Omental fat pad (tissue), 4 donors: ENCODE results near the gene MYO1F. TPM values are rescaled to one million over a fixed set of nuclear protein-coding genes. Genes with fewer than 3 reads are reported as not detected.

Experiments
- ATAC-seq: fragments of 150-250 bp; one replicate; pipeline ENCODE4 v1.9.1; 2016; ENCODE audit warnings: mild to moderate bottlenecking, moderate library complexity; ENCODE audit not compliant: low FRiP score
- DNase-seq: peaks from one replicate; pipeline ENCODE4 v3.0.0-alpha.2; 2019; ENCODE audit warnings: low spot score
- total RNA-seq, 4 donors: library from RNA; depleted of rRNA; stranded (reverse); fragments of >200 nt; gene quantifications; one replicate each; pipeline ENCODE4 v1.1.0, GENCODE V29; 2016
- TF ChIP-seq, protein P1 (sequence below), 3 donors: fragments of 450-650 bp; IDR thresholded peaks; one replicate each; pipeline ENCODE4 v1.5.1; 2016 to 2017; ENCODE audit warnings: antibody characterized with exemption in 3 of 3, mild to moderate bottlenecking in 3 of 3, moderate library complexity in 2 of 3

Gene MYO1F
- total RNA-seq, 4 donors from 2014 or later: 13.9 to 86.7 (median 39.9) TPM

DNA sequence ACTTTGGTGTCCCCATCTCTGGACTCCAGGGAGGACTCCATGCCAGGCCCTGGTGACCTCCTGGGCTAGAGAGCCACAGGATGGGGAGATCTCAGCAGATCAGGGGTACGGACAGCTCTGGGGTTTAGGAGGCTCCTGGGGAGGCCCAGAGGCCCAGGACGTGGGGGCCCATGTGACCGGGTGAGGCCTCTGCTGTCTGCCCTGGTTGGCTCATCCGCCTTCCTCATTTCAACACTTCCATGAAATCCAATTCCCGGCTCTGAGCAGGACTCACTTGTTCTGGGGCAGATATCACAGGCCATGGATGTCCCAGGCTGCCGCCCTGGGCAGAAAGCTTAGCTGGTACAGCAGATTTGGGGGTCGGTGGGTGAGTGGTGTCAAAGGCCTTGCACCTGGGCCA, 73.7 kb downstream of the MYO1F start:
- ATAC-seq (no peak), DNase-seq (no peak)
- TF ChIP-seq, protein P1, sequence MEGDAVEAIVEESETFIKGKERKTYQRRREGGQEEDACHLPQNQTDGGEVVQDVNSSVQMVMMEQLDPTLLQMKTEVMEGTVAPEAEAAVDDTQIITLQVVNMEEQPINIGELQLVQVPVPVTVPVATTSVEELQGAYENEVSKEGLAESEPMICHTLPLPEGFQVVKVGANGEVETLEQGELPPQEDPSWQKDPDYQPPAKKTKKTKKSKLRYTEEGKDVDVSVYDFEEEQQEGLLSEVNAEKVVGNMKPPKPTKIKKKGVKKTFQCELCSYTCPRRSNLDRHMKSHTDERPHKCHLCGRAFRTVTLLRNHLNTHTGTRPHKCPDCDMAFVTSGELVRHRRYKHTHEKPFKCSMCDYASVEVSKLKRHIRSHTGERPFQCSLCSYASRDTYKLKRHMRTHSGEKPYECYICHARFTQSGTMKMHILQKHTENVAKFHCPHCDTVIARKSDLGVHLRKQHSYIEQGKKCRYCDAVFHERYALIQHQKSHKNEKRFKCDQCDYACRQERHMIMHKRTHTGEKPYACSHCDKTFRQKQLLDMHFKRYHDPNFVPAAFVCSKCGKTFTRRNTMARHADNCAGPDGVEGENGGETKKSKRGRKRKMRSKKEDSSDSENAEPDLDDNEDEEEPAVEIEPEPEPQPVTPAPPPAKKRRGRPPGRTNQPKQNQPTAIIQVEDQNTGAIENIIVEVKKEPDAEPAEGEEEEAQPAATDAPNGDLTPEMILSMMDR (IDR thresholded peaks at IDR 0.05): no peak

DNA sequence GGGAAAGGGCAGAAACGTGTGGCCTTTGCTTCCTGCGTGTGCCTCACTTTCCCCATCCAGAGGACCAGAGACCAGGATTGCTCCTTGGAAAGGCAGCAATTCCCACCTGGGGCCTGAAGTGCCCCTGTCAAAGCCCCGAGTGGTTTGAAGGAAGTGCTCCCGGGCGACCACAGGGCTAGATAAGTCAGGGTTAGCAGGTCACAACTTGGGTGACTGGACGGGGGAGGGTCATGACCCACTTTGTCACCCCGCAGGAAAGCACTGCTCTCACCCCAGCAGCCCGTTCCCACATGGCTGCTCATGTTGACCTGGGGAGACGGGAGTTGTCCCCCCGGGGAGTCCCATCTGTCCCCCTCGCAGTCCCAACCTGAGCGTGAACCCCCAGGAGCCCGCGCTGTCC, 75.3 kb downstream of the MYO1F start:
- no peak for ATAC-seq
- TF ChIP-seq, protein P1 (IDR thresholded peaks at IDR 0.05): no peak
- no peak for DNase-seq

DNA sequence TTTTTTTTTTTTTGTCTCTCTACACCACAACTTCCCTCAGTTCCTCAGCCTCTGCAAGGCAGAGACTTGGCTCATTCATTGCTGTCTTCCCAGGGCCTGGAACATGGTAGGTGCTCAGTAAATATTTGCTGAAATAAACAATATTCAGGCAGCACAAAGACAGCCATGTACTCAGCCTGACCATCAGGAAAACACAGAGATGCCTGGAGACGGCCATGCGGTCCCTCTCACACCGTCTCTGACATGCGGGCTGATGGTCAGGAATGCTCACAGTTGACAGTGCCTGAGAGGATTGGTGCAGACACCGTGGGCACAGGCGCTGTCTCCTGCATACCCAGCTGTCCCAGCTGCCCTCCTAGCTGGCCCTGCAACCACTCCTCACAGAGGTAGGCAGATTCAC, 75.7 kb downstream of the MYO1F start:
- DNase-seq (no peak), ATAC-seq (no peak)
- TF ChIP-seq, protein P1 (IDR thresholded peaks at IDR 0.05): no peak

DNA sequence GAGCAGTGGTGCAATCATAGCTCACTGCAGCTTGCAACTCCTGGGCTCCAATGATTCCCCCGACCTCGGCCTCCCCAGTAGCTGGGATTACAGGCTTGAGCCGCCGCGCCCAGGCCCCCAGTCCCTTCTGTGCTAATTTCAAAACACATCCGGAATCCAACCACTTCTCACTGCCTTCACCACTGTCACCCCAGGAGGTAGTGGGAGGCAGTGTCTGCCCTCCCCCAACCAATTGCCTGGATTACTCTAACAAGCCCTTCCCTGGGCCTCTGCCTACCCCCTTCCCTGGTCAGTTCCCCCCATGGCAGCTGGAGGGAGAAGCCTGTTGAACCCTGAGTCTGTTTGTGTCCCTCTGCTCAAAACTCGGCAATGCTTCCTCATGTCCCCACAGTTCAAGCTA, 77.1 kb downstream of the MYO1F start:
- ATAC-seq (no peak), DNase-seq (no peak)
- TF ChIP-seq, protein P1 (IDR thresholded peaks at IDR 0.05): no peak

DNA sequence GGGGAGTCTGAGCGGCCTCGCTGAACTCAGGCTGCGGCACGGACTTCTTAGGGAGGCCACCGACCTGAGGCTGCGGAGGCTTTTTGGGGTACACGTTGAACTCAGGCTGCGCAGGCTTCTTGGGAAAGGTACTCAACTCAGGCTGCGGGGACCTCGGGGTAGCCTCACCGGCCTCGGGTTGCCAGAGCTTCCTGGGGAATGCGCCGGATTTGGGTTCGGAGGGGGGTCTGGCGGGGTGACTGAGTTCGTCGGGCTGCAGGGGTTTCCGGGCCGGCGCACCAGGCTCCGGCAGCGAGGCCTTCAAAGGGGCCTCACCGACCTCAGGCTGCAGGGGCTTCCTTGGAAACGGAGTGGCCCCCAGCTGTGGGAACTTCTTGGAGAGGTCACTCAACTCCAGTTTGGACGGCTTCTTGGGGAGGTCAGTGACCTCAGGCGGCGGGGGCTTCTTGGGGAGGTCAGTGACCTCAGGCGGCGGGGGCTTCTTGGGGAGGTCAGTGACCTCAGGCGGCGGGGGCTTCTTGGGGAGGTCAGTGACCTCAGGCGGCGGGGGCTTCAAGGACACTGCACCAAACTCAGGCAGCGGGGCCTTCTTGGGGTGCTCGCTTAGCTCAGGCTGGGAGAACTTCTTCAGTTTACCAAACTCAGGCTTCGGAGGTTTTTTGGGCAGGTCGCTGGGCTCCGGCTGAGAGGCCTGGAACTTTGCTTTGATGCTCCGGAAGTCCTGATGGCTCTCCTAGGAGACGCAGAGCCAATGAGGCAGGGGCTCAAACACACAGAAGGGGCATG, 78.0 kb downstream of the MYO1F start:
- DNase-seq (no peak), ATAC-seq (no peak)
- TF ChIP-seq, protein P1 (IDR thresholded peaks at IDR 0.05): no peak

GRCh38 chr19:8498295-8498694, 78.9 kb downstream of the MYO1F start:
- no peak for ATAC-seq
- TF ChIP-seq, protein P1 (IDR thresholded peaks at IDR 0.05): no peak

GRCh38 chr19:8494158-8494557, 83.1 kb downstream of the MYO1F start:
- TF ChIP-seq, protein P1 (IDR thresholded peaks at IDR 0.05): no peak
- DNase-seq (no peak), ATAC-seq (no peak)

More at GRCh38 chr19:8498295-8498694, 78.9 kb downstream of the MYO1F start:
- DNase-seq: no peak
